GM19240 (cell line): ENCODE measurements around the gene KLK3.

ENCODE experiments used
- DNase-seq: peaks from one replicate; pipeline ENCODE4 v3.0.0; 2011; ENCODE audit warnings: low spot score; ENCODE audit not compliant: insufficient read length

The KLK3 gene

GRCh38 chr19:50898018-50898417, 43.3 kb downstream of the KLK3 start:
- no peak for DNase-seq

GRCh38 chr19:50899569-50899968, 44.9 kb downstream of the KLK3 start:
- no peak for DNase-seq

GRCh38 chr19:50902640-50903039, 47.9 kb downstream of the KLK3 start:
- no peak for DNase-seq

GRCh38 chr19:50906217-50906616, 51.5 kb downstream of the KLK3 start:
- DNase-seq = no peak

GRCh38 chr19:50908336-50908735, 53.6 kb downstream of the KLK3 start:
- no peak for DNase-seq

- peak; percentile 45 for DNase-seq
Observed at GRCh38 chr19:50909240-50910070, 54.7 kb downstream of the KLK3 start.
